Stimulated activated CD4-positive, alpha-beta T cell treated with anti-CD3 and anti-CD28 coated beads, TNF-alpha, amount 100 ng/mL, for 4 hours (primary cell): ENCODE results near the gene ITGB1.
"Not testable (repeated sequence)": the region's sequence is repeated elsewhere in the genome, so short reads cannot be mapped to it uniquely, and the experiment has no call there.

ENCODE experiments used
- DNase-seq, 3 experiments: peaks; one replicate each; pipeline ENCODE4 v3.0.0-alpha.2; 2020; ENCODE audit warnings: low read depth in 3 of 3

The ITGB1 gene

GRCh38 chr10:32958085-32959005, at the start of gene ITGB1:
Gene ITGB1, minus strand, starts transcription at chr10:32958230. Its CDS starts 22,672 bp downstream, at chr10:32935558.
- DNase-seq: peak; percentile 66 to 76 (median 75)

DNA sequence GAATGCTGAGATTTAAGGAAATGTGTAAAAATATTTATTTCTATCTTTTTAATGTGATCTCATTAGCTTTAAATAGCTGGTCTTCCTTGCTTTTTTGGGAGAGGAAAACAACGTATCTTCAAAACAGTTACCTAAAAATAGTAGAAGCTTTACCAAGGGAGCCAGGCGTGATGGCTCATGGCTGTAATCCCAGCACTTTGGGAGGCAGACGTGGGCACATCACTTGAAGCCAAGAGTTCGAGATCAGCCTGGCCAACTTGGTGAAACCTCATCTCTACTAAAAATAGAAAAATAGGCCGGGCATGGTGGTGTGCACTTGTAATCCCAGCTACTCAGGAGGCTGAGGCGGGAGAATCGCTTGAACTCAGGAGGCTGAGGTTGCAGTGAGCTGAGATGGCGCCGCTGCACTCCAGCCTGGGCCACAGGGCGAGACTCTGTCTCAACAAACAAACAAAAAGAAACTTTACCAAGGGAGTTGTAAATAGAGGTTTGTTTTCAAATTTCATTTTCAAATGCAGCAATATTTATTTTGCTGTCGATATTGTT, 48.4 kb upstream of the ITGB1 start:
- no peak for DNase-seq

GRCh38 chr10:33005322-33006301, 47.6 kb upstream of the ITGB1 start:
- no peak for DNase-seq

GRCh38 chr10:33001908-33002492, 44.0 kb upstream of the ITGB1 start:
- DNase-seq: no peak

- DNase-seq: not testable (repeated sequence)
These were observed 40.1 kb upstream of the ITGB1 start for GRCh38 chr10:32998060-32998581.

- DNase-seq: no peak
These were observed 37.7 kb upstream of the ITGB1 start for GRCh38 chr10:32995751-32996150.

DNA sequence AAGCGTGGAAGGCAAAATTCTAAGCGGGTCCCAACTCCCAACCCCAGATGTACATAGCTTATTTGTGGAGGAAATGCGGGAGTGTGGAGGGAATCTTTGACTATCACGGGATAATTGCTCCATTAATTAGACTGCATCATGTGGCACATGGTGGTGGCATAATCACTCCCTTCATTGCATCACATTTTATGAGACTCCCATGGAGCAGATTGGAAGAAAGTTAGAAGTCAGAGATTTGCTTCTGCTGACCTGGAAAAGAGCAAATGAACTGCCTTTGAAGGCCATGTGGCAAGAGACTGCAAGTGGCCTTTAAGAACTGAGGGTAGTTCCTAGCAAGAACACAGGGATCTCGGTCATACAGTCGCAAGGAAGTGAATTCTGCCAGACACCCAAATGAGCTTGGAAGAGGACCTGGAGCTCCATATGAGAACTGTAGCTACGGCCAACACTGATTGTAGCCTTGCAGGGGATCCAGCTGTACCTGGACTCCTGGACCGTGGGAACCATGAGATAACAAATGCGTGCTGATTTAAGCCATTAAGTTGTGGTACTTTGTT, 37.1 kb upstream of the ITGB1 start:
- DNase-seq: no peak

- DNase-seq: not testable (repeated sequence)
These were observed 36.6 kb upstream of the ITGB1 start for GRCh38 chr10:32994632-32995031.

- not testable (repeated sequence) for DNase-seq
These were observed 34.3 kb upstream of the ITGB1 start for GRCh38 chr10:32992310-32992709.

- no peak for DNase-seq
These were observed 32.8 kb upstream of the ITGB1 start for GRCh38 chr10:32990811-32991210.

GRCh38 chr10:32988604-32989003, 30.6 kb upstream of the ITGB1 start:
- DNase-seq: no peak

DNA sequence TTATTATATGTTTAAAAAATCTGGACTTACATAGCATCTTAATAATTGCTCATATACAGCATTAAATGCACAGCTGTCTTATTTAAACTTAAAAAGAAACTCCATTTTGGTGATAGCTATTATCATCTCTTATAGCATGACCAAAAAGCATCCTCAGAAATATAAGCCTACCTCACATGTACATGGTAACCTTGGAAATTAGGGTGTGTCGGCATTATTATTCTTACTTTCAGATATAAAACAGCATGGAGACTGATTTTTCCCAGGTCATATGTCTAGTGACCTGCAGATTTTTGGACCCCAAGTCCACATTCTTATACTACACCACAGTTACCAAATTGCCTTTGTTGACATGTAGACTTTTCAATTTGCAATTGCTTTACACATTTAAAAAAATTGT, 29.1 kb upstream of the ITGB1 start:
- no peak for DNase-seq

DNA sequence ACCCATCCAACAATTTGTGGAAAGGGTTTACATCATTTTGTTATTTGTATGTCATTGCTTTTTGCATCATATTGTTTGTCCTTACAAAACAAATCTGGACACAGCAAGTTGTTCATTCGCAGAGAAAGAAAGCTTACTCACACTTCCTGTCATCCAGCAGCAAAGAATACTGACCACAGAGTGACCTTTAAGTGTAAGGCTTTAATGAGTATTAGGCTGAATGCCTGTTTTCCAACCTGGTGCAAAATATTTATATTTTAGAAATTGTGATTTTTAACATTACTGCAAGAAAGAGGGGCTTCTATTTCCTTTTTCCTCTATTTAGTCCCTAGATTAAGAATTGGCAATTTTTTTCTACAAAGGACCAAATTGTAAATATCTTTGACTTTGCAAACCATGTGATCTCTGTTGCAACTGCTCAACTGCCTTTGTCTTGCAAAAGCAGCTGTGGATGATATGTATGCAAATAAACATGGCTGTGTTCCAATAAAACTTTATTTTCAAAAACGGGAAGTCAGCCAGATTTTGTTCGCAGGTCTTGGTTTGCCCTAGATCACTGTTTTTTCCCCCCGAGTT, 27.8 kb upstream of the ITGB1 start:
- no peak for DNase-seq

GRCh38 chr10:32985341-32985764, 27.3 kb upstream of the ITGB1 start:
- DNase-seq: no peak

- no peak for DNase-seq
These were observed 26.1 kb upstream of the ITGB1 start for GRCh38 chr10:32984003-32984600.

- DNase-seq: no peak
These were observed 25.2 kb upstream of the ITGB1 start for GRCh38 chr10:32982911-32983909.

- DNase-seq: no peak
These were observed 24.3 kb upstream of the ITGB1 start for GRCh38 chr10:32982293-32982709.

DNA sequence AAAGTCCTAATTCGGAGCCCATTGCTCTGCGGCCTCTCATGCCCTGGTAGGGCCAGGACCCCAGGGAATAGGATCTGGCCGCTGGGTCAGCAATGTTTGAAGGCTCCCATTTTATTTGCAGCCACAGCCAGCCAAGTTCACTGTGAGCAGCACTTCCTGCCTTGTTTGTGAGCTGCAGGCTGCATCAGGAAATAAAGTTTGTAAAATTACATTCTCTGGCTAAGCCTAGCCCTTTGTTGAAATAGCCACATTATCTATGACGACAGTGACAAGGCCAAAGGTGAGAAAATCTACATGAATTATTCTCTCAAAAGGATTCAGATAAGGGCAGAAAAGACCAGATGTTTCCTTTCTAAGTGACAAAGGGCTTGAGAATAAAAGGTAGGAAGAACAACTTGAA, 23.7 kb upstream of the ITGB1 start:
- DNase-seq: no peak
